HG02938 (cell line): ENCODE measurements around the gene NIPA2.
"Not testable (repeated sequence)": the region's sequence is repeated elsewhere in the genome, so short reads cannot be mapped to it uniquely, and the experiment has no call there.

Experiments used
- ATAC-seq: cut with Tn5 transposase; IDR thresholded peaks from one replicate; pipeline ENCODE4 v1.9.1; 2021; ENCODE audit warnings: mild to moderate bottlenecking, moderate library complexity; ENCODE audit not compliant: unreplicated experiment

The NIPA2 gene

GRCh38 chr15:22838292-22839042 is at the start of gene NIPA2:
NIPA2 (plus strand) TSS chr15:22838666; CDS start chr15:22851732, 13,066 bp downstream.
- ATAC-seq: peak; percentile 72

DNA sequence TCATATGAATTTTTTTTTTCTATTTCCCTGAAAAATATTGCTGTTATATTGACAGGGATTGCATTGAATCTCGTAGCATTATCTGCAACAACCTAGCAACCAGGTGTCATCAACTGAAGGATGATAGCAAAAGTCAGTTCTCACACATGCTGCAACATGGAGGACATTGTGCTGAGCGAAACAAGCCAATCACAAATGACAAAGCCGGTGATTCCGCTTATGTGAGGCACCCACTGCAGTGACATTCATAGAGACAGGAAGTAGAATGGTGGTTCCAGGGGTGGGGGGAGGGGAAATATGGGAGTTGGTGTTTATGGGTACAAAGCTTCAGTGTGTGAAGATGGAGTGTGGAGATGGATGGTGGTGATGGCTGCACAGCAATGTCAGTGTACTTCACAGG is 44.4 kb upstream of the NIPA2 start:
- ATAC-seq: no peak

- no peak for ATAC-seq
Observed at GRCh38 chr15:22794621-22795167, 43.8 kb upstream of the NIPA2 start.

- ATAC-seq: no peak
Observed at GRCh38 chr15:22795206-22796063, 43.0 kb upstream of the NIPA2 start.

DNA sequence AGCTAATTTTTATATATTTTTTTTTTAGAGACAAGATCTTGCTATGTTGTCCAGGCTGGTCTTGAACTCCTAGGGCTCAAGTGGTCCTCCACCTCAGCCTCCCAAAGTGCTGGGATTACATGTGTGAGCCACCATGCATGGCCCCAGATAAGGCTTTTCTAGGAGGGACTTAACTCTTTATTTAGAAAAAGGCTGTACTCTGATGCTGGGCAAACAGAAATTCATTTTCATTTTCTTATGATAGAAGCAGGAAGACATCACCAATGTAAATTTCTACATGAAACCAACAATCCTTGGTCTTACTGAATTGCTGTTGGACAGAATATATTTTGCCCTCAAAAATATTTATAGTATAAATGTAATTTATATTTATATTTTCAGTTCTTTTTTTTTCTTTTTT is 42.4 kb upstream of the NIPA2 start:
- ATAC-seq: no peak

GRCh38 chr15:22799902-22800301 is 38.6 kb upstream of the NIPA2 start:
- ATAC-seq: no peak

- not testable (repeated sequence) for ATAC-seq
Observed at GRCh38 chr15:22803006-22803405, 35.5 kb upstream of the NIPA2 start.

DNA sequence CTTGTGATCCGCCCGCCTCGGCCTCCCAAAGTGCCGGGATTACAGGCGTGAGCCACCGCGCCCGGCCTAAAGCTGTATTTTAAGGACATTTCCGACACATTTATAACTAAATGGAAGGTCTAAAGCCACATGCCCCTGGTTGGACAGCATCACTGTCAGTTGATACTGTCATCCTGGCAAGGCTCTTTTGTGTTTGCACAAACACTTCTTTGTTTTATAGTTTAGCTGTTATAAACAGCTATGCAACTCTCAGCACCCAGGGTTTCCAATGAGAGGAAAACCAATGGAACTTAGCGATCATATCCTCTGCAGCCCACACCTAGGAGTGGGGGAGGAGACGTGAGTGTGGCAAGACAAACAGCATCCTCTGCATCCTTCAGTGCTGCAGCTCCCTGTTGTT is 32.3 kb upstream of the NIPA2 start:
- no peak for ATAC-seq

DNA sequence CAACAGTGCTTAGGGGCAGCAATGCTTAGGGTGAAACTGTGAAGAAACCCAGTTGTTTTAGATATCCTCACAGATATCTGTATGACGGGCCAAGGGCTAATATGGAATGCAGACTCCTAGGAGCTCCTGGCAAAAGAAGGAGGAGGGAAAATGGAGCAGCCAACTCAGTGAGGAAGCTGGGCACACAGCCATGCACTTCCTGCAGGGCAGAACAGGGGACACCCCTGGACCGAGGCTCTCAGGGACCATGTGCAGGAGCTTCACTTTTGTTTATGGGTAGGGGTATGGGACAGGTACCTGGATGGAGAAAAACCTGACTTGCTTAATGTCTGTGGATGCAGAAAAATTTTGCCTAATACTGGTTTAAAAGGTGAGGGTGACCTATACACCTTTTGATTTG is 31.8 kb upstream of the NIPA2 start:
- no peak for ATAC-seq

DNA sequence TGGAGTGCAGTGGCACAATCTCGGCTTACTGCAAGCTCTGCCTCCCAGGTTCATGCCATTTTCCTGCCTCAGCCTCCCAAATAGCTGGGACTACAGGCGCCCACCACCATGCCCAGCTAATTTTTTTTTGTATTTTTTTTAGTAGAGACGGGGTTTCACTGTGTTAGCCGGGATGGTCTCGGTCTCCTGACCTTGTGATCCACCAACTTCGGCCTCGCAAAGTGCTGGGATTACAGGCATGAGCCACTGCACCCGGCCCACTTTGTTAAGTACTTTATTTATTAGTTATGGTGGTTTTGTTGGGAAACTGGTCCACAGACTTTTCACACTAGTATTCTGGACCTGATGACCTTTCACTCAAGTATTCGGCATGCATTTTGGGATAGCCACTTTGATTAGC is 30.6 kb upstream of the NIPA2 start:
- not testable (repeated sequence) for ATAC-seq

- no peak for ATAC-seq
Observed at GRCh38 chr15:22808240-22808639, 30.2 kb upstream of the NIPA2 start.

GRCh38 chr15:22808761-22809280 is 29.6 kb upstream of the NIPA2 start:
- ATAC-seq: no peak

GRCh38 chr15:22810033-22810852 is 28.2 kb upstream of the NIPA2 start:
- ATAC-seq: no peak

DNA sequence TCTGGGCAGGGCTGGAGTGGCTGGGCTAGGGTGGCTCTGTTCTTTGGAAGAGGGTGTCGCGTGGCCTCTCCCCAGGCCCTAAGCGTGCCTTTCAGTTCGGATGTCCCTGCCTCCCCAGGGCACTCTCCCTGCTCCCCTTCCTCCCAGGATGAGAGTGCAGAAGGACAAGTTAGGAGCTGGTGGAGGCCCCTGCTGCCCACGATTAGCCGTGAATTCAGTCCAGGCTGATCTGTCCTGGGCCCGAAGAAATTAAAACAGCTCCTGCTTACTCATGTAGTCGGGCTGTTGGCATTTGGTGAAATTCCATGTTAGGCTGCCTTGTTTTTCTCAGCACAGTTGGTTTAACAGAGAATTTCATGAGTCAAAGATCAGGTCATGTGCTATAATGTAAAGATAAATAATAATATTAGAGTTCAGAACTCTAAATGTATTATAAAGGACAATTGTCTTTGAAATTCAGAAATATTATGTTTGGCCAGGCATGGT is 27.6 kb upstream of the NIPA2 start:
- ATAC-seq: no peak

DNA sequence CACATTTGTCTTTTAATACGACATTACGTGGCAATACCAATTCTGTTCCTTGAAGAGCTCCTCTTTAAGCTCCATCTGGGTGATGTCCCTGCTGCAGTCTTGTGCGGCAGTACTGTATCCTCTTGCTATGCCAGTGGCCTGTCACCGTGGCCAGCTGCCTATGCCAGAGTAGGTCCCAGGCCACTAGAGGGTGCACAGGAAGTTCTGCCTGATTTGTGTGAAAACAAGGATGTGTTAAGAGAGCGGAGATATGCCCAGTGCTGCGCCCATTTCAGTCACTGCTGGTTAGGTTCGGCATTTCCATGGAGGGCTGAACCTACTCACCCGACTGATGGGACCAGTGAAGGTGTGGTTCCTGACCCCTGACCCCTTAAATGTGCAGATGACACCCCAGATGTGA is 26.8 kb upstream of the NIPA2 start:
- no peak for ATAC-seq

GRCh38 chr15:22813844-22814243 is 24.6 kb upstream of the NIPA2 start:
- no peak for ATAC-seq

- no peak for ATAC-seq
Observed at GRCh38 chr15:22815766-22816165, 22.7 kb upstream of the NIPA2 start.

- ATAC-seq: no peak
Observed at GRCh38 chr15:22819651-22820050, 18.8 kb upstream of the NIPA2 start.

GRCh38 chr15:22823495-22824128 is 14.9 kb upstream of the NIPA2 start:
- ATAC-seq: no peak

DNA sequence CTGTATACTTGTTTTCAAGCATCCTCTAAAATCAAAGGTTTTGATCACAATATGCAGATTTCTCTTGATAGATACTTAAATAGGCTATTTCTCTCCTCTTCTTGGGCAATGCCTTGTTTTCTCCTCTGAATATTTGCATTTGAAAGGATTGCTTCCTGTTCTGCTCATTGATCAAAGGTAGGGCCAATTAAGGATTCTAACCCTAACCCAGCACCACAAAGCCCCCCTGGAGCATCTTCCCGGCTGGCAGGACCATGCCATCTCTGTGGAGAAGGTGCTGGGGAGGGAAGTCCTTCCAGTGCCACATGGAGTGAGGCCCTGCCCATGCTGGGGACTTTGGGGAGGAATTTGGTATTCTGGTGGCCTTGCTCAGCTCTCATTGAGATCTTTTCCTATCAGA is 11.3 kb upstream of the NIPA2 start:
- ATAC-seq: no peak
